Neural cell (in vitro differentiated cells): ENCODE results near the gene AKT1. TPM values are rescaled to one million over a fixed set of nuclear protein-coding genes. Genes with fewer than 3 reads are reported as not detected.

ENCODE experiments used
- H2AFZ ChIP-seq: fragments of 200-600, 300-800 bp; sonication (generic), shearing (Covaris generic); 2 replicates; pipeline ENCODE4 v1.6.0; 2014; ENCODE audit warnings: low read depth, mild to moderate bottlenecking, antibody characterized with exemption, low read length, moderate library complexity
- H3F3A ChIP-seq: fragments of 200-600 bp; shearing (Covaris generic); 2 replicates; pipeline ENCODE4 v1.6.1; 2016; ENCODE audit warnings: mild to moderate bottlenecking, moderate library complexity, mixed read lengths, antibody characterized with exemption, low read length; ENCODE audit not compliant: insufficient read depth, poor library complexity, severe bottlenecking
- H3K27ac ChIP-seq: fragments of 200-600, 300-800 bp; sonication (generic), shearing (Covaris generic); 2 replicates; pipeline ENCODE4 v1.5.1; 2014; ENCODE audit warnings: mild to moderate bottlenecking, low read length, moderate library complexity
- H3K27me3 ChIP-seq: fragments of 300-800, 200-600 bp; sonication (generic), shearing (Covaris generic); 2 replicates; pipeline ENCODE4 v1.6.0; 2014; ENCODE audit warnings: mild to moderate bottlenecking, low read depth, low read length, moderate library complexity; ENCODE audit not compliant: insufficient read depth
- H3K36me3 ChIP-seq: fragments of 300-800, 200-600 bp; sonication (generic), shearing (Covaris generic); 2 replicates; pipeline ENCODE4 v1.5.1; 2014; ENCODE audit warnings: mild to moderate bottlenecking, antibody characterized with exemption, low read length, moderate library complexity; ENCODE audit not compliant: insufficient read depth
- H3K4me2 ChIP-seq: fragments of 300-800, 200-600 bp; sonication (generic), shearing (Covaris generic); 2 replicates; pipeline ENCODE4 v1.6.0; 2014; ENCODE audit warnings: mild to moderate bottlenecking, low read length
- H3K4me3 ChIP-seq: fragments of 300-800, 200-600 bp; sonication (generic), shearing (Covaris generic); 2 replicates; pipeline ENCODE4 v1.5.1; 2014; ENCODE audit warnings: mild to moderate bottlenecking, low read length, moderate library complexity
- H3K79me2 ChIP-seq: fragments of 200-600 bp; shearing (Covaris generic); replicated peaks from 2 replicates; pipeline ENCODE4 v1.6.0; 2014; ENCODE audit warnings: mild to moderate bottlenecking, low read length, moderate library complexity; ENCODE audit not compliant: insufficient read depth
- H3K9ac ChIP-seq: fragments of 300-800, 200-600 bp; sonication (generic), shearing (Covaris generic); 2 replicates; pipeline ENCODE4 v1.6.1; 2016; ENCODE audit warnings: mild to moderate bottlenecking, low read length, mixed read lengths
- H3K9me2 ChIP-seq: fragments of 200-600 bp; shearing (Covaris generic); 2 replicates; pipeline ENCODE4 v1.6.1; 2016; ENCODE audit warnings: mild to moderate bottlenecking, low read length, mixed read lengths; ENCODE audit not compliant: insufficient read depth
- H3K9me3 ChIP-seq: fragments of 200-600, 300-800 bp; sonication (generic), shearing (Covaris generic); 2 replicates; pipeline ENCODE4 v1.6.1; 2016; ENCODE audit warnings: mild to moderate bottlenecking, mixed run types, low read length, moderate library complexity, mixed read lengths
- H4K20me1 ChIP-seq: fragments of 200-600 bp; shearing (Covaris generic); 2 replicates; pipeline ENCODE4 v1.6.1; 2016; ENCODE audit warnings: mild to moderate bottlenecking, mixed run types; ENCODE audit not compliant: insufficient read depth
- EP300 ChIP-seq: fragments of 450-650 bp; conservative IDR thresholded peaks from 2 replicates; pipeline ENCODE4 v1.6.1; 2014; ENCODE audit warnings: antibody characterized with exemption, mild to moderate bottlenecking, moderate library complexity; ENCODE audit not compliant: poor library complexity, severe bottlenecking
- EZH2 ChIP-seq: fragments of 200-600, 300-800 bp; shearing (Covaris generic), sonication (generic); IDR thresholded peaks from 2 replicates; pipeline ENCODE4 v1.6.1; 2014; ENCODE audit warnings: antibody characterized with exemption, low read length, borderline replicate concordance, mild to moderate bottlenecking; ENCODE audit not compliant: insufficient read depth, poor library complexity, severe bottlenecking
- MXI1 ChIP-seq: fragments of 450-650 bp; conservative IDR thresholded peaks from 2 replicates; pipeline ENCODE4 v1.6.1; 2014; ENCODE audit warnings: antibody characterized with exemption, mild to moderate bottlenecking; ENCODE audit not compliant: poor library complexity, severe bottlenecking
- POLR2AphosphoS5 ChIP-seq: IDR thresholded peaks from 2 replicates; pipeline ENCODE4 v1.6.1; 2012
- RAD21 ChIP-seq: fragments of 450-650 bp; conservative IDR thresholded peaks from 2 replicates; pipeline ENCODE4 v1.6.1; 2014; ENCODE audit warnings: antibody characterized with exemption, mild to moderate bottlenecking, moderate library complexity
- SMC3 ChIP-seq: fragments of 450-650 bp; conservative IDR thresholded peaks from 2 replicates; pipeline ENCODE4 v1.6.1; 2014; ENCODE audit warnings: antibody characterized with exemption, mild to moderate bottlenecking, moderate library complexity; ENCODE audit not compliant: poor library complexity
- TAF1 ChIP-seq: IDR thresholded peaks from 2 replicates; pipeline ENCODE4 v1.6.1; 2012; ENCODE audit warnings: low read depth
- polyA plus RNA-seq: library from polyadenylated mRNA; depleted of rRNA; stranded (reverse); fragments of >200 nt; gene quantifications from 2 replicates; pipeline ENCODE4 v1.2.3, GENCODE V29; 2014
- TF ChIP-seq, protein P1 (sequence below): IDR thresholded peaks from 2 replicates; pipeline ENCODE4 v1.6.1; 2012; ENCODE audit warnings: borderline replicate concordance
- TF ChIP-seq, protein P2 (sequence below): fragments of 450-650 bp; IDR thresholded peaks from 2 replicates; pipeline ENCODE4 v1.5.1; 2014; ENCODE audit warnings: antibody characterized with exemption, mild to moderate bottlenecking, moderate library complexity; ENCODE audit not compliant: poor library complexity, severe bottlenecking

The AKT1 gene
- polyA plus RNA-seq, 1 donor from 2014 or later, result 159 TPM

DNA sequence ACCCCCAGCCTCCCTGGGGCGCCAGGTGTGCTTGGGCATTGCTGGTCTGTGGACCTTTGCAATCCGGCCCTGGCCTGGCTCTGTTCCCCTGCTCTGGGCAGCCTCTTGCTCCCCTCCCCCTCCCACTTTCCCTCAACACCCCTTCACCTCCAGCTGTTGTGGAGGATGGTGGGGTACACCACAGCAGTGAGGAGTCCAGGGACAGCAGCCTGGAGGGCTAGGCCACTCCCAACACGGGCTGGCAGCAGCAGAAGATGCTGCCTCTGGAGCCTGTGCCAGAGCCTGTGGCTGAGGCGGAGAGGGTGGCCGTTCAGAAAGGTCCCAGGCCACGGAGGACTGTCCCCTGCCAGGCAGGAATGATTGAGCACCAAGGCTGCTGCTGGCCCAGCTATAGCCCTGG, 12.9 kb upstream of the AKT1 start:
- Histone ChIP-seq H3K9me3 (no peaks in the 10 kb centered on the region), H3K79me2 (no peaks in the 10 kb centered on the region), H4K20me1 (no peaks in the 10 kb centered on the region), H3K27ac (no peak overlapping the region), H3F3A (no peaks in the 10 kb centered on the region), H3K9me2 (no peaks in the 10 kb centered on the region), H3K9ac (no peak overlapping the region), H3K4me2 (no peak overlapping the region), H3K27me3 (peaks cover 3% of the 10 kb centered on the region), H3K4me3 (no peak overlapping the region), H2AFZ (no peak overlapping the region), H3K36me3 (no peaks in the 10 kb centered on the region)
- no peak for TF ChIP-seq RAD21
- TF ChIP-seq EZH2, result no peak
- no peak for TF ChIP-seq SMC3
- TF ChIP-seq TAF1, result no peak
- TF ChIP-seq MXI1, result no peak
- TF ChIP-seq EP300, result no peak
- no peak for TF ChIP-seq POLR2AphosphoS5

DNA sequence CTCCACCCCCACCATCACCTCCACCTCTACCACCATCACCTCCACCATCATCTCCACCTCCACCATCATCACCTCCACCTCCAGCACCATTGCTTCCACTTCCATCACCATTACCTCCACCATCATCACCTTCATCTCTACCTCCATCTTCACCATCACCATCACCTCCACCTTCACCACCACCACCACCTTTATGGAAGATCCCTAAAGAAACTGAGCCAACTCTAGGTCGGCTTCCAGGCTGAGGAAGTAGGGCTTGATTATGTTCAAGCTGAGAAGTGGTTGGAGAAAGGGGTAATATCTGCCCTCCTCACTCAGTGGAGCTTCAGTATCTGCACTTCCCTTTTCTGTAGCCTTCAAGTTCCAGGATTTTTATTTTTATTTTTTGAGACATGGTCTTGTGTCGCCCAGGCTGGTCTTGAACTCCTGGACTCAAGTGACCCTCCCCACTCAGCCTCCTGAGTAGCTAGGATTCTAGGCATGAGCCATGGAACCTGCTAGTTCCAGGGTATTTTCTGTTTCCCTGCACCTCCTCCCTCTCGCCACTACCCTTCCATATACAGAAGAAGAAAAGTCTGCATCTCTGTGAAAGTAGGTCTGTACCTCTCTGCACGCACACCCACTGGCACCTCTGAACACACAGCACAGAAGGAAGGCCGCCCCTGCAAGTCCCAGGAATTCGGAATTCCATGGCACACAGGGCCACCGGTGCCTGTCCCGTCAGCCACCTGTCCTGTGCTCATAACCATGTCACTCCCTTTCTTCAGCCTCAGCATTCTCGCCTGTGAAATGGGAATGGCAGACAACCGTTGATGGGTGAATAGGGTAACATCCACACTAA, 11.3 kb upstream of the AKT1 start:
- Histone ChIP-seq H3K27me3 (peaks cover 12% of the 10 kb centered on the region), H3K4me2 (no peak overlapping the region), H3K27ac (no peak overlapping the region), H3K9ac (no peak overlapping the region), H3K9me2 (no peaks in the 10 kb centered on the region), H3K36me3 (no peaks in the 10 kb centered on the region), H4K20me1 (no peaks in the 10 kb centered on the region), H3K4me3 (no peak overlapping the region), H3F3A (no peaks in the 10 kb centered on the region), H2AFZ (no peak overlapping the region), H3K79me2 (no peaks in the 10 kb centered on the region), H3K9me3 (no peaks in the 10 kb centered on the region)
- TF ChIP-seq EZH2, result no peak
- TF ChIP-seq, protein P1, sequence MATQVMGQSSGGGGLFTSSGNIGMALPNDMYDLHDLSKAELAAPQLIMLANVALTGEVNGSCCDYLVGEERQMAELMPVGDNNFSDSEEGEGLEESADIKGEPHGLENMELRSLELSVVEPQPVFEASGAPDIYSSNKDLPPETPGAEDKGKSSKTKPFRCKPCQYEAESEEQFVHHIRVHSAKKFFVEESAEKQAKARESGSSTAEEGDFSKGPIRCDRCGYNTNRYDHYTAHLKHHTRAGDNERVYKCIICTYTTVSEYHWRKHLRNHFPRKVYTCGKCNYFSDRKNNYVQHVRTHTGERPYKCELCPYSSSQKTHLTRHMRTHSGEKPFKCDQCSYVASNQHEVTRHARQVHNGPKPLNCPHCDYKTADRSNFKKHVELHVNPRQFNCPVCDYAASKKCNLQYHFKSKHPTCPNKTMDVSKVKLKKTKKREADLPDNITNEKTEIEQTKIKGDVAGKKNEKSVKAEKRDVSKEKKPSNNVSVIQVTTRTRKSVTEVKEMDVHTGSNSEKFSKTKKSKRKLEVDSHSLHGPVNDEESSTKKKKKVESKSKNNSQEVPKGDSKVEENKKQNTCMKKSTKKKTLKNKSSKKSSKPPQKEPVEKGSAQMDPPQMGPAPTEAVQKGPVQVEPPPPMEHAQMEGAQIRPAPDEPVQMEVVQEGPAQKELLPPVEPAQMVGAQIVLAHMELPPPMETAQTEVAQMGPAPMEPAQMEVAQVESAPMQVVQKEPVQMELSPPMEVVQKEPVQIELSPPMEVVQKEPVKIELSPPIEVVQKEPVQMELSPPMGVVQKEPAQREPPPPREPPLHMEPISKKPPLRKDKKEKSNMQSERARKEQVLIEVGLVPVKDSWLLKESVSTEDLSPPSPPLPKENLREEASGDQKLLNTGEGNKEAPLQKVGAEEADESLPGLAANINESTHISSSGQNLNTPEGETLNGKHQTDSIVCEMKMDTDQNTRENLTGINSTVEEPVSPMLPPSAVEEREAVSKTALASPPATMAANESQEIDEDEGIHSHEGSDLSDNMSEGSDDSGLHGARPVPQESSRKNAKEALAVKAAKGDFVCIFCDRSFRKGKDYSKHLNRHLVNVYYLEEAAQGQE, result no peak

DNA sequence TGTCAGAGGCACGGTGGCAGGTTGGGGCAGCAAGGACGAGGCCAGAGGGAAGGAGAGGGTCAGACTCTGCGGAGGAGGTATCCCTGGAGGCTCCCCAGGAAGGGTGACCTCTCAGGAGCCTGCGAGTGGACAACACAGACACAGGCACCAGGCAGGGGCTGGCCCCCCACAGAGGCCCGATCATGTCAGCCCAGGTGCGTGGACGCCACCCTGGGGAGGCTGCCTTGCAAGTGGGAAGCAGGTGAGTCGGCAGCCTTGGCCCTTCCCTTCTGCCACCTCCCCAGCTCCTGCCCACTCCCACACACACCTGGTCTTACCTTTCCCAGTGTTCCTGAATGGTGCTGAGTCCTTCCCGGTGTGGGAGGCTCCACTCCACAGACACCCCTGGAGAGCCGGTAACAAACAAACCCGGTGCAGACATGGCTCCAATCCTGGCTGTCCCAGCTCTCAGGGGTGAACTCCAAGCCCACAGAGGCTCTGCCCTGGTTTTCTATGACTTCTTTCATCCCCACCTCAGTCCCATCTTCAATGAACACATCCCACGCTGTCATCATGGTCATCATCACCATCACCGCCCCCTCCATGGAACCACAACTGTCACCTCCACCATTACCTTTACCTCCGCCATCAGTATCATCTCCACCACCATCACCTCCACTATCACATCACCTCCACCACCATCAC, 10.5 kb upstream of the AKT1 start:
- H3K4me2 ChIP-seq, result no peak overlapping the region
- H3K36me3 ChIP-seq, result no peaks in the 10 kb centered on the region
- H3K79me2 ChIP-seq, result no peaks in the 10 kb centered on the region
- H3K9ac ChIP-seq, result no peak overlapping the region
- H3K4me3 ChIP-seq, result no peak overlapping the region
- no peaks in the 10 kb centered on the region for H3F3A ChIP-seq
- TF ChIP-seq EZH2, result no peak
- TF ChIP-seq, protein P2, sequence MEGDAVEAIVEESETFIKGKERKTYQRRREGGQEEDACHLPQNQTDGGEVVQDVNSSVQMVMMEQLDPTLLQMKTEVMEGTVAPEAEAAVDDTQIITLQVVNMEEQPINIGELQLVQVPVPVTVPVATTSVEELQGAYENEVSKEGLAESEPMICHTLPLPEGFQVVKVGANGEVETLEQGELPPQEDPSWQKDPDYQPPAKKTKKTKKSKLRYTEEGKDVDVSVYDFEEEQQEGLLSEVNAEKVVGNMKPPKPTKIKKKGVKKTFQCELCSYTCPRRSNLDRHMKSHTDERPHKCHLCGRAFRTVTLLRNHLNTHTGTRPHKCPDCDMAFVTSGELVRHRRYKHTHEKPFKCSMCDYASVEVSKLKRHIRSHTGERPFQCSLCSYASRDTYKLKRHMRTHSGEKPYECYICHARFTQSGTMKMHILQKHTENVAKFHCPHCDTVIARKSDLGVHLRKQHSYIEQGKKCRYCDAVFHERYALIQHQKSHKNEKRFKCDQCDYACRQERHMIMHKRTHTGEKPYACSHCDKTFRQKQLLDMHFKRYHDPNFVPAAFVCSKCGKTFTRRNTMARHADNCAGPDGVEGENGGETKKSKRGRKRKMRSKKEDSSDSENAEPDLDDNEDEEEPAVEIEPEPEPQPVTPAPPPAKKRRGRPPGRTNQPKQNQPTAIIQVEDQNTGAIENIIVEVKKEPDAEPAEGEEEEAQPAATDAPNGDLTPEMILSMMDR, result no peak
- TF ChIP-seq TAF1, result no peak
- no peak overlapping the region for H3K27ac ChIP-seq
- H3K9me2 ChIP-seq, result no peaks in the 10 kb centered on the region
- H4K20me1 ChIP-seq, result no peaks in the 10 kb centered on the region
- peaks cover 19% of the 10 kb centered on the region for H3K27me3 ChIP-seq
- H3K9me3 ChIP-seq, result no peaks in the 10 kb centered on the region
- no peak overlapping the region for H2AFZ ChIP-seq
